IPS-20b (cell line): ENCODE results near the gene KRTAP10-3.

Experiments
- H3K27ac ChIP-seq: one replicate; pipeline ENCODE4 v1.5.1; 2013; ENCODE audit warnings: low read length
- H3K27me3 ChIP-seq: 2 replicates; pipeline ENCODE4 v1.6.1; 2013; ENCODE audit warnings: mild to moderate bottlenecking, low read length, inconsistent platforms; ENCODE audit not compliant: insufficient read depth
- H3K36me3 ChIP-seq: 2 replicates; pipeline ENCODE4 v1.6.1; 2013; ENCODE audit warnings: low read depth, mild to moderate bottlenecking, inconsistent platforms, low read length, moderate library complexity; ENCODE audit not compliant: insufficient read depth
- H3K4me1 ChIP-seq: 2 replicates; pipeline ENCODE4 v1.6.1; 2013; ENCODE audit warnings: mild to moderate bottlenecking, control low read depth, inconsistent platforms, low read length, moderate library complexity; ENCODE audit not compliant: insufficient read depth
- H3K4me3 ChIP-seq: 2 replicates; pipeline ENCODE4 v1.5.1; 2013; ENCODE audit warnings: mild to moderate bottlenecking, low read length, inconsistent platforms
- H3K9ac ChIP-seq: 2 replicates; pipeline ENCODE4 v1.6.1; 2013; ENCODE audit warnings: low read depth, mild to moderate bottlenecking, inconsistent platforms, low read length, moderate library complexity
- H3K9me3 ChIP-seq: 2 replicates; pipeline ENCODE4 v1.6.1; 2013; ENCODE audit warnings: mild to moderate bottlenecking, low read depth, low read length, inconsistent platforms; ENCODE audit not compliant: insufficient read depth

Gene KRTAP10-3

GRCh38 chr21:44537930-44538911, 20.4 kb downstream of the KRTAP10-3 start:
- H3K36me3 ChIP-seq: no peaks in the 10 kb centered on the region
- H3K4me1 ChIP-seq: no peaks in the 10 kb centered on the region
- no peak overlapping the region for H3K27ac ChIP-seq
- no peak overlapping the region for H3K9ac ChIP-seq
- no peaks in the 10 kb centered on the region for H3K27me3 ChIP-seq
- H3K4me3 ChIP-seq: no peak overlapping the region
- H3K9me3 ChIP-seq: peaks cover 13% of the 10 kb centered on the region; the same call in 1 of the 2 replicates

GRCh38 chr21:44535963-44536362, 22.6 kb downstream of the KRTAP10-3 start:
- H3K4me1 ChIP-seq: no peaks in the 10 kb centered on the region
- H3K36me3 ChIP-seq: no peaks in the 10 kb centered on the region
- no peak overlapping the region for H3K9ac ChIP-seq
- no peak overlapping the region for H3K27ac ChIP-seq
- H3K4me3 ChIP-seq: no peak overlapping the region
- no peaks in the 10 kb centered on the region for H3K9me3 ChIP-seq
- H3K27me3 ChIP-seq: no peaks in the 10 kb centered on the region

GRCh38 chr21:44534688-44535087, 23.9 kb downstream of the KRTAP10-3 start:
- Histone ChIP-seq H3K36me3 (no peaks in the 10 kb centered on the region), H3K9me3 (no peaks in the 10 kb centered on the region), H3K4me1 (no peaks in the 10 kb centered on the region), H3K4me3 (no peak overlapping the region), H3K9ac (no peak overlapping the region), H3K27ac (no peak overlapping the region), H3K27me3 (no peaks in the 10 kb centered on the region)

- Histone ChIP-seq H3K4me3 (no peak overlapping the region), H3K27me3 (no peaks in the 10 kb centered on the region), H3K9me3 (no peaks in the 10 kb centered on the region), H3K36me3 (no peaks in the 10 kb centered on the region), H3K4me1 (no peaks in the 10 kb centered on the region), H3K27ac (no peak overlapping the region), H3K9ac (no peak overlapping the region)
These were observed 24.5 kb downstream of the KRTAP10-3 start for GRCh38 chr21:44533891-44534627.

DNA sequence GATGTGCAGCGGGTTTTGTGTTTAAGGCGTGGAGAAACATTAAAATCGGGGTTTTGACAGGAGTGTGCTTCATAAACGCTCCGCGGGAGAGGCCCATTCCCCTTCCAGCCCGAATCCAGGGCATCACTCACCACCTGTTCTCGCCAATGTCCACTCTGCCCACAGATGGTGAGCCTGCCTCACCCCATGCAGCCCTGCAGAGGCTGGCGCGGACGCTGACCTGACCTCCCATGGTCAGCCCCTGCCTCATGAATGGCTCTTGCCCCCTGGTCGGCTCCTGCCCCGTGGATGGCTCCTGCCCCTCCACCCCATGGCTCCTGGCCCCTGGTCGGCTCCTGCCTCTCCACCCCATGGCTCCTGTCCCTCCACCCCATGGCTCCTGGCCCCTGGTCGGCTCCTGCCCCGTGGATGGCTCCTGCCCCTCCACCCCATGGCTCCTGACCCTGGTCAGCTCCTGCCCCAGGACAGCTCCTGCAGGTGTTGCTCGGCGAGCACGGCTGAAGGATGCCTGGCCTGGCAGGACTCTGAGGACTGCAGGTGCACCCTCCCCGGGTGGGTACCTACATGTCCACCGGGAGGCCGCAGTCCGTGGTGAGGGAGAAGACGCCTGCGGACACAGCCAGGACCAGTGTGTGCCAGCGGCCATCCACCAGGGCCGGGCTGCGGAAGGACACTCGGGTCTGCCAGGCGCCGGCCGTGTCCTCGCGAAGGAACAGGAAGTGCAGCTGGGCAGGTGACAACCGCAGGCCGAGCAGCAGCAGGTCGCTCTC, 25.3 kb downstream of the KRTAP10-3 start:
- Histone ChIP-seq H3K27me3 (no peaks in the 10 kb centered on the region), H3K4me3 (no peak overlapping the region), H3K9ac (no peak overlapping the region), H3K9me3 (no peaks in the 10 kb centered on the region), H3K27ac (no peak overlapping the region), H3K36me3 (no peaks in the 10 kb centered on the region), H3K4me1 (no peaks in the 10 kb centered on the region)

DNA sequence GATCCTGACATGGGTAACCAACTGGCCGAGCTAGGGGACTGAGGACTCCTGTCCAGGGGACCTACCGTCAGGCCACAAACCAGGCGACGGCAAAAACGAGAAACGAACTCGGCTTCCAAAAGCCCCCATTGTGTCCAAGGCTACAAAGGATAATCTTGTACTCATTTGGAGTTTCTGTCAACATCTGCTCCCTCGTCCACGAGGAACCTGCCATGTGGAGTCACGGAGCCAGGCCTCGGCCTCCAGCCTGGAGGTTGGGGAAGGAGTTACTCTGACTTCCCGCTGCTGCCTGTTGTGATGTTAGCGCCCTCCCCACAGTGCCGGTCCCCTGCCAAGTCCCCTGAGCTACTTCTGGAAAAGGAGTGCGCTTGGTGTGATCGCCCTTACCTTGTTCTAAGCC, 25.9 kb downstream of the KRTAP10-3 start:
- H3K9ac ChIP-seq: no peak overlapping the region
- H3K36me3 ChIP-seq: no peaks in the 10 kb centered on the region
- no peaks in the 10 kb centered on the region for H3K4me1 ChIP-seq
- H3K4me3 ChIP-seq: no peak overlapping the region
- H3K27me3 ChIP-seq: no peaks in the 10 kb centered on the region
- H3K9me3 ChIP-seq: no peaks in the 10 kb centered on the region
- H3K27ac ChIP-seq: no peak overlapping the region

DNA sequence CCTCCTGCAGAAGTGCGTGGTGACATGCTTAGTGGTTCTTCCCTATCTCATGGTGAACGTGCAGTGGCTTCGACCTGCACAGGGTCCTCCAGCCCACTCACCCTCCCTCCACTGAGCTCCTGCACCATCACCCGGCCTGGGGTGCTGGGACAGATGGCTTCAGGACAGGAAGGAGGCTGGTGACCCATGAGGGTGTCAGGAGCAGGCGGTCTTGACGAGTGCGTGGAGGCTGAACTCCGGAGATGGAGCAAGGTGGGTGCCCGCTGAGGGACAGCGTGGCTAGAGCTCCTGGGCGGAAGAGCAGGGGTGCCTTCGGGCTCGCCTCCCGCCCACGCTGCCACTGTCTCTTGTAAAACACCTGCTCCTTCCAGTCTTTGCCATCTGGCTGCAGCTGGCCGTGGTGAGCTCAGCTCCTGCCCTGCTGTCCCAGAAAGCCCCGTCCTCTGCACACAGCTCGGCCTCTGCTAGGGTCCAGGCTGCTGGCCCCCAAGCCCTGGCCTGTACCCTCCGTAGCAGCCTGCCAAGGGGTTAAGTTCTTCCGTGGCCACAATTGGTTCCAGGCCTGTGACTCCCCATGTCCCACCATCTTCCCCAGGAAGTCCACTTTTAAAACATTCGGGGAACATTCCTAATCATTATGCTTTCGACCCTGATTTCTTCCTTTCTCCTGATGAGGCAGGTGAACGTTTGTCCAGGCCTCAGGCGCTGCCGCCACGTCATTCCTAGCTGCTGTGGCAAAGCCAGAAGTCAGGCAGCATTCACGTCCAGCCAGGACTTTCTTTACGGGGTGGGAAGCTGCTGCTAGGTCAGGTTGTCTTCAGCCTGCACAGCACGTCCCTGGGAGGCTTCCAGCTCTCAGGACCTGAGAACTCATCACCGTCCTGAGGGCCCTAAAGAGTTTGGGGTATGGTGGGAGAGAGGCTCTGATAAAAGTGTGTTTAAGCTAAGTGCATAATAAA, 26.7 kb downstream of the KRTAP10-3 start:
- Histone ChIP-seq H3K4me1 (no peaks in the 10 kb centered on the region), H3K27ac (no peak overlapping the region), H3K9me3 (no peaks in the 10 kb centered on the region), H3K4me3 (no peak overlapping the region), H3K9ac (no peak overlapping the region), H3K36me3 (no peaks in the 10 kb centered on the region), H3K27me3 (no peaks in the 10 kb centered on the region)

DNA sequence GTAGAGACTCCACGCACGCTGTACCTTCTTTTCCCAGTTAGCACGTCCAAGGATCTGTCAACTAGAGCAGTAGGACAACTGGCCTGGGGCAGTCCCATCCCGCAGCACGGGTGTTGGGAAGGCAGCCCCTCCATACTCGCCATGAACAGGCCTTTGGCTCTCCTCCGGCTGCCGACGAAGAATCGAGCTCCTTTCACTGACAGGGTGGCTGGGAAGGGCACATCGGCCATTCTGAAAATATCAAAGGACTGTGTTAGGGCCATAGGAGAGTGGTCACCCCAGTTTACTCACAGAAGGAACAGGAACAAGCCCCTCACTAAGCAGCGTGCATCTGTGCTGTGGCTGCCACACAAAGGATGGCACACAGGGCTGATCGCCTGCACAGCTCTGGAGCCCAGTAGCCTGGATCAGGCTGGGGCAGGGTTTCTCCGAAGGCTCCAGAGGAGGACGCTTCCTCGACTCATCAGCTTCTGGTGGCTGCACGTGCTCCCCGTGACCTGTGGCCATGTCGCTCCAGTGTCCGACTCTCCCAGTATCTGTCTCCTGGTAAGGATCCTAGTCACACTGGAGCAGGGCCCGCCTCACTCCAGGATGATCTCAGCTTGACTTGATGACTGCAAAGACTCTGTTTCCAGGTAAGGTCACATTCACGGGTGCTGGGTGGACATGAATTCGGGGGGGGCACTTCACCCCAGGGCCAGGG, 27.5 kb downstream of the KRTAP10-3 start:
- no peaks in the 10 kb centered on the region for H3K36me3 ChIP-seq
- H3K9me3 ChIP-seq: no peaks in the 10 kb centered on the region
- no peak overlapping the region for H3K27ac ChIP-seq
- H3K9ac ChIP-seq: no peak overlapping the region
- H3K27me3 ChIP-seq: no peaks in the 10 kb centered on the region
- no peak overlapping the region for H3K4me3 ChIP-seq
- H3K4me1 ChIP-seq: no peaks in the 10 kb centered on the region

DNA sequence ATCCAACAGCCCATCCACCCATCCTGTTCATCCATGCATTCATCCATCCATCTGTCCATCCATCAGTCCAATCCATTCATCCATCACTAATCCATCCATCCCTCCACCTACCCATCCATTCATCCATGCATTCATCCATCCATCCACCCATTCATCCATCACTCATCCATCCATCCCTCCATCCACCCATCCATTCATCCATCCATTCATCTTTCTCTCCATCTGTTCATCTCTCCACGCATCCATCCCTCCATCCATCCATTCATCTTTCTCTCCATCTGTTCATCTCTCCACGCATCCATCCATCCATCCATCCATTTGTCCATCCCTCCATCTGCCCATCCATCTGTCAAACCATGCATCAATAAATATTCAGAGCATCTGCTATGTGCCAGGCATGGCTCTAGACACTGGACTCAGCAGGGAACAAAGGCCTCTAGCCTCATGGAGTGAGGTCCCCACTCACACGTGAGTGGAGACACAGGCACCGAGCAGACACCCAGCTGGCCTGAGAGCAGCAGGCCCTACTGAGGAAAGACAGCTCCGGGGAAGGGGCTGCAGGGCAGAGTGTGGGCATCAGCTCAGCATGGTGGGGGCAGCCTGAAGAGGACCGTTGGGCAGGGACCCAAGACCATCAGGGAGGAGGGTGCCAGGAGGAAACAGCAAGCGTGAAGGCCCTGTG, 28.2 kb downstream of the KRTAP10-3 start:
- Histone ChIP-seq H3K9me3 (no peaks in the 10 kb centered on the region), H3K9ac (no peak overlapping the region), H3K4me3 (no peak overlapping the region), H3K36me3 (no peaks in the 10 kb centered on the region), H3K27me3 (no peaks in the 10 kb centered on the region), H3K27ac (no peak overlapping the region), H3K4me1 (no peaks in the 10 kb centered on the region)

DNA sequence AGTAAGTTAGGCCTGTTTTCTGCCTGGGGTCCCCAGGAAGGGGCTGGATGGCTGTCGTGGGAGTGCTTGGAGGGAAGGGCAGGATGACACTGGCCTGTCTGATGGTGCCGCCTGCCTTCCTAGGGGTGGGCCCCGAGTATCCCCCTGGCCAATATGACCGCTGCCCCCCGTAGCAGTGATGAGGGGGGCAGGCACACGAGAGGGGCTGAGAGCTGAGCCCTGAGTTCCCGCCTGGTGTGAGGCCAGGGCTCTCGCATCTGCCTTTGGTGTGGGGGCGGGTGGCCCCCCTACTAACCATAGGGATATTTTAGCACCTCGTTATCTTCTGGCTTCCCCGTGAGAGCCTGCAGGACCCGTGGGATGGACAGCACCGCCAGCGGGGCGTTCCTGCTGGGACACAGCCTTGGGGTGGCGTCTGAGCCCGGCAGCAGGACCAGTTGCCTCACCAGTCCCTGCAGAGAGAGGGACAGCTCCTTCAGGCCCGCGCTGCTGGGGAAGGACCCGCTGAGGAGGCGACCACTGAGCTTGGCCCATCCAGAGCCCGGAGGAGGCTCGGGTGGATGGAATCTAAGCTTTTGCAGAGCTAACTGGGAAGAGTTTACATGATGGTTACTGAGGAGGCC, 29.0 kb downstream of the KRTAP10-3 start:
- H3K27me3 ChIP-seq: no peaks in the 10 kb centered on the region
- H3K9me3 ChIP-seq: no peaks in the 10 kb centered on the region
- no peaks in the 10 kb centered on the region for H3K36me3 ChIP-seq

More for the DNA sequence above, 29.0 kb downstream of the KRTAP10-3 start:
- H3K9ac ChIP-seq: no peak overlapping the region
- no peak overlapping the region for H3K27ac ChIP-seq
- H3K4me1 ChIP-seq: no peaks in the 10 kb centered on the region
- no peak overlapping the region for H3K4me3 ChIP-seq
